Measurements from ENCODE around the gene RINT1.
"Not testable (repeated sequence)": the region's sequence is repeated elsewhere in the genome, so short reads cannot be mapped to it uniquely, and the experiment has no call there.

The RINT1 gene

DNA sequence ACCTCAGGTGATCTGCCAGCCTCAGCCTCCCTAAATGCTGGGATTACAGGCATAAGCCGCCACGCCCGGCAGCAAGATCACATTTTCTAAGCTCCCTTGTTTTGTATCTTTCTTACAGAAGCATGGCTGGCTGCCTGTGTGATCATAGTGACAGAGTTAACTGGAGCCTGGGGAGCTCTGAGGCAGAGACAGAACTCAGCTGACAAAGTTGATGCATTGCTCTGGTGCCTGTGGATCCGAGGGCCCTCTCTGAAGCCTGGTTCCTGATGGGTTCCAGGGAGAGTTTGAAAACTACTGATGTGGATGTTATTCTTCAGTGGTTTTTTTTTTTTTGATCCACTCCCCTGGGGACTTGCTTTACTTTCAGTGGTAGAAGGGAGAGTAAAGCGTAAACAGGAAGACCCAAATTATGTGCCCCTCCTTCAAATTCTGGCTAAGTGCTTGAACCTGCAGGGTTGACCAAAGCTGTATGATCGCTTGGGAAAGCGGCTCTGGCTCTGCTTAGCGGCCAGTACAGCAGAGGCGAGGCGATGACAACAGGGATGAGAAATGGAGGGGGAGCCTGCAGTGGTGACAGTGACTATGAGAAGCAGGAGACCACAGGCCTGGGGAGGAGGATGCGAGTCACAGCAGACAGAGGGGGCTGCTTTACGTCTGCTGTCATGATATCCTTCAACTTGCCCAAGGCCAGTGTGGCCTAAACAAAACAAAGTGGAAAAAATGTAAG, 56.1 kb downstream of the RINT1 start:
- TF ChIP-seq, protein P1, sequence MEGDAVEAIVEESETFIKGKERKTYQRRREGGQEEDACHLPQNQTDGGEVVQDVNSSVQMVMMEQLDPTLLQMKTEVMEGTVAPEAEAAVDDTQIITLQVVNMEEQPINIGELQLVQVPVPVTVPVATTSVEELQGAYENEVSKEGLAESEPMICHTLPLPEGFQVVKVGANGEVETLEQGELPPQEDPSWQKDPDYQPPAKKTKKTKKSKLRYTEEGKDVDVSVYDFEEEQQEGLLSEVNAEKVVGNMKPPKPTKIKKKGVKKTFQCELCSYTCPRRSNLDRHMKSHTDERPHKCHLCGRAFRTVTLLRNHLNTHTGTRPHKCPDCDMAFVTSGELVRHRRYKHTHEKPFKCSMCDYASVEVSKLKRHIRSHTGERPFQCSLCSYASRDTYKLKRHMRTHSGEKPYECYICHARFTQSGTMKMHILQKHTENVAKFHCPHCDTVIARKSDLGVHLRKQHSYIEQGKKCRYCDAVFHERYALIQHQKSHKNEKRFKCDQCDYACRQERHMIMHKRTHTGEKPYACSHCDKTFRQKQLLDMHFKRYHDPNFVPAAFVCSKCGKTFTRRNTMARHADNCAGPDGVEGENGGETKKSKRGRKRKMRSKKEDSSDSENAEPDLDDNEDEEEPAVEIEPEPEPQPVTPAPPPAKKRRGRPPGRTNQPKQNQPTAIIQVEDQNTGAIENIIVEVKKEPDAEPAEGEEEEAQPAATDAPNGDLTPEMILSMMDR (IDR thresholded peaks at IDR 0.05; ENCODE audit: low read length, missing control alignments): no peak
- no peak overlapping the region for H3K4me3 ChIP-seq (replicated peaks; ENCODE audit: low read depth, low read length)
- DNase-seq (ENCODE audit: low read depth): no peak

DNA sequence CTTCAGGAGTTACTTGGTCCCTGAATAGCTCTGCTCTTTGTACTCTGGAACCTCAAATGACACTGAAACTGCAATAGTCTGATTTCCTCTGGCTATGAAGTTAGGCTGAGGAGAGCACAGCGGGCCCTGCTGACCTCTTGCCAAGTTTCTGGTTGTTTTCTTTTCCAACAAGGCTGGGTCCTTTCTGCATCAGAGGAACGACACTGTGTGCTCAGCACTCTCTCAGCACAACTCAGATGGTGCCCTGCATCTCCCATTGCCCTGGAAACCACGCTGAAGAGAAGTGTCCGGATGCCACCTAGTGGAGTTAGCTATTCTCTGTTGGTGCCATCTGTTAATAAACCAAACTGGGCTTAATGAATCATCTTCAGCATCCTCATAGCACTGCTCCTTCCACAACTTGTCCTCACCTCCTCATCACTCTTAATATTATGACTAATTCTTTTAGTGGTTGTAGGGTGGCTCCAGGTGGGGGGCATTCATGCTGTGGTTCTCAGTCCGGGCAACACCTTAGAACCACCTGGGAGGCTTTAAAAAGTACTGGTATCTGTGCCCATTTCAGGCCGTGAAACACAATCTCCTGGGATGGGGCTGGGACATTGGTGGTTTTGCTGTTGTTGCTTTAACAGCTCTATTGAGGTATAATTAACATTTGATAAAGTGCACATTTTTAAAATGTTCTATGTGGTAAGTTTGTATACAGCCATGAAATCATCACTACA, 57.5 kb downstream of the RINT1 start:
- TF ChIP-seq, protein P1 (IDR thresholded peaks at IDR 0.05; ENCODE audit: low read length, missing control alignments): peak; percentile 75
- peak; percentile 83 for DNase-seq (ENCODE audit: low read depth)
- no peak overlapping the region for H3K4me3 ChIP-seq (replicated peaks; ENCODE audit: low read depth, low read length)

DNA sequence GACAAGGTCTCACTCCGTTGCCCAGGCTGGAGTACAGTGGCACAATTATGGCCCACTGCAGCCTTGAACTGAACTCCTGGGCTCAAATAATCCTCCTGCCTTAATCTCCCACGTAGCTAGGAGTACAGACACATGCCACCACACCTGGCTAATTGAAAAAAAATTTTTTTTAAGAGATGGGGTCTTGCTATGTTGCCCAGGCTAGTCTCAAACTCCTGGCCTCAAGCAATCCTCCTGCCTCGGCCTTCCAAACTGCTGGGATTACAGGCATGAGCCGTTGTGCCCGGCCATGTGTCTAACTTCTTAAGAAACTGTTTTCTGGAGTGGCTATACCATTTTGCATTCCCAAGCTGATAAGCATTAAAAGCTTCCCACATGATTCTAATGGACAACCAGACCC, 58.8 kb downstream of the RINT1 start:
- no peak for DNase-seq (ENCODE audit: low read depth)
- TF ChIP-seq, protein P1 (IDR thresholded peaks at IDR 0.05; ENCODE audit: low read length, missing control alignments): no peak
- H3K4me3 ChIP-seq (replicated peaks; ENCODE audit: low read depth, low read length): no peak overlapping the region

DNA sequence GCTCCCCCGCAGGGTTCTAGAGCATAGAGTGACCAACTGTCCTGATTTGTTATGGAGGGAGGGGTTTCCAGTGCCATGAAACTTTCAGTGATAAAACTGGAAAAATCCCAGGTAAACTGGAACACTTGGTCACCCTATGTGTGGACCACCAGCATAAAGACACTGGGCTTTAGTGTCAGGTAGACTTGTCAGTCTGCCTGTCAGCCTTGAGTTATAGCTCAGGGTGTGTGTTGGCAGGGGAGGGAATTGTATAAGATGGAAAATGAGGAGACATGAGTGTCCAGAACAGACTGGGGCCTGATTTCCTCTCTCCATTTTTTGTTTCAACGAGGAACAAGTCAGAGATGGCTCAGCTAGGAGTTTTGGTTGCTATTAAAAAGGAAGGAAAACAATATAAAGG, 59.5 kb downstream of the RINT1 start:
- TF ChIP-seq, protein P1 (IDR thresholded peaks at IDR 0.05; ENCODE audit: low read length, missing control alignments): no peak
- no peak for DNase-seq (ENCODE audit: low read depth)
- no peak overlapping the region for H3K4me3 ChIP-seq (replicated peaks; ENCODE audit: low read depth, low read length)

DNA sequence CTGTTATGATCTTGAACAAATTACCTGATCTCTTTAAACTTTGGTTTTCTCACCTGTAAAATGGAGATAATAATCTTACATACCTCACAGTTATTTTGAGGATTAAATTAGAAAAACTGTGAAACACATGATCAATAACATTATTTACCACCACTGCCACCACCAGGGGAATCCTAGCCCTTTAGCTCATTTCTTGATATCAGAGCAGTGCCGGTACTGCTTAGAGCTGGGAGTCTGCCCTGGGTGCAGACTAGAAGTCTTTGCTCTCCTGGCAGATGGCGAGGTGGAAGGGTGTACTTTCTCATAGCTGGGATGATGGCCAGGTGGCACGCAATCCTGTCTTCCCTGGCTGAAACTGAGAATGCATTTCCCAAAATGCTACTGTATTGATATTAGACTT, 62.0 kb downstream of the RINT1 start:
- no peak for DNase-seq (ENCODE audit: low read depth)
- H3K4me3 ChIP-seq (replicated peaks; ENCODE audit: low read depth, low read length): no peak overlapping the region
- TF ChIP-seq, protein P1 (IDR thresholded peaks at IDR 0.05; ENCODE audit: low read length, missing control alignments): no peak

DNA sequence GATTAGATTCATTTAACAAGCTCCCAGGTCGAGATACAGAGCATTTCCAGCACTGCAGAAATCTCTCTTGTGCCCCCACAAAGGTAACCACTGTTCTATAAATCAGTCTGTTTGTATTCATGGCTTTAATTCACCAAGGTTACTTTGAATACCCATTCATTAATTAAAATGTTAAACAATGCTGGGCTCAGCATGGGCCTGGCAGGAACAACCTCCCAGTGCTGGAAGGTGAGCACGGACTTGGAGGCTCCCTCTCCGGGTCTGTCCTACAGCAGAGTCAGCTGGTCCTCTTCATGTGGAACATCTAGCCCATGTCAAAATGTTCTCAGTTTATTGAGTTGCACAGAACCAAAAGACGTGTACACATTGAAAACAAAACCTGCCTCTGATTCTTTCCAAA, 64.9 kb downstream of the RINT1 start:
- no peak overlapping the region for H3K4me3 ChIP-seq (replicated peaks; ENCODE audit: low read depth, low read length)

DNA sequence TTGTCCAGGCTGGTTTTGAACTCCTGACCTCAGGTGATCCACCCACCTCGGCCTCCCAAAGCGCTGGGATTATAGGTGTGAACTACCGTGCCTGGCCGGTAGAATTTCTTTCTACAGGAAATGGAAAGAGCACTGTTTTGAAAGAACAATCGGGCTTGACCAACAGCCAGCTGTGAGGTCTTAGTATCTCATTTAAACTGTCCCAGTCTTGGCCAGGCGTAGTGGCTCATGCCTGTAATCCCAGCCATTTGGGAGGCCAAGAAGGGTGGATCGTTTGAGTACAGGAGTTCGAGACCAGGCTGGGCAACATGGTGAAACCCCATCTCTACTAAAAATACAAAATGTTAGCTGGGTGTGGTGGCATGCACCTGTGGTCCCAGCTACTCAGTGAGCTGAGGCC, 67.1 kb downstream of the RINT1 start:
- not testable (repeated sequence) for DNase-seq (ENCODE audit: low read depth)

More for the DNA sequence above, 64.9 kb downstream of the RINT1 start:
- TF ChIP-seq, protein P1 (IDR thresholded peaks at IDR 0.05; ENCODE audit: low read length, missing control alignments): no peak
- DNase-seq (ENCODE audit: low read depth): no peak

More for the DNA sequence above, 67.1 kb downstream of the RINT1 start:
- not testable (repeated sequence) for H3K4me3 ChIP-seq (replicated peaks; ENCODE audit: low read depth, low read length)

Measured in fibroblast of pulmonary artery (primary cell).